Endodermal cell (in vitro differentiated cells): ENCODE results near the gene RALGAPA2. TPM values are rescaled to one million over a fixed set of nuclear protein-coding genes. Genes with fewer than 3 reads are reported as not detected.

Experiments
- DNase-seq: peaks from one replicate; pipeline ENCODE4 v3.0.0-alpha.2; 2017
- H3K27ac ChIP-seq: 2 replicates; pipeline ENCODE4 v1.5.1; 2013; ENCODE audit warnings: mild to moderate bottlenecking, low read depth, low read length, moderate library complexity
- H3K27me3 ChIP-seq: 2 replicates; pipeline ENCODE4 v1.6.1; 2013; ENCODE audit warnings: mild to moderate bottlenecking, low read length, moderate library complexity; ENCODE audit not compliant: insufficient read depth, control insufficient read depth, poor library complexity, severe bottlenecking
- H3K36me3 ChIP-seq: 2 replicates; pipeline ENCODE4 v1.7.0; 2013; ENCODE audit warnings: mild to moderate bottlenecking, low read length, moderate library complexity; ENCODE audit not compliant: control insufficient read depth, insufficient read depth
- H3K4me1 ChIP-seq: one replicate; pipeline ENCODE4 v1.7.0; 2013; ENCODE audit warnings: low read length; ENCODE audit not compliant: control insufficient read depth, insufficient read depth
- H3K4me3 ChIP-seq: 2 replicates; pipeline ENCODE4 v1.5.1; 2013; ENCODE audit warnings: mild to moderate bottlenecking, low read length, moderate library complexity
- H3K9ac ChIP-seq: 2 replicates; pipeline ENCODE4 v1.6.1; 2013; ENCODE audit warnings: mild to moderate bottlenecking, low read length, moderate library complexity; ENCODE audit not compliant: poor library complexity, severe bottlenecking; ENCODE audit errors: extremely low read depth
- H3K9me3 ChIP-seq: 2 replicates; pipeline ENCODE4 v1.6.1; 2013; ENCODE audit warnings: mild to moderate bottlenecking, low read length, moderate library complexity; ENCODE audit not compliant: control insufficient read depth
- H3K27ac Mint-ChIP-seq: 2 replicates; pipeline ENCODE4 v1.8.0; 2020; ENCODE audit warnings: mixed read lengths
- H3K27me3 Mint-ChIP-seq: 2 replicates; pipeline ENCODE4 v1.8.0; 2021; ENCODE audit warnings: mild to moderate bottlenecking, mixed read lengths; ENCODE audit not compliant: insufficient read depth
- H3K36me3 Mint-ChIP-seq: 2 replicates; pipeline ENCODE4 v1.8.0; 2020; ENCODE audit warnings: low read depth, mixed read lengths
- H3K4me1 Mint-ChIP-seq: 2 replicates; pipeline ENCODE4 v1.8.0; 2020; ENCODE audit warnings: mixed read lengths
- H3K4me3 Mint-ChIP-seq: 2 replicates; pipeline ENCODE4 v1.8.0; 2020; ENCODE audit warnings: mild to moderate bottlenecking, moderate library complexity, mixed read lengths
- H3K9me3 Mint-ChIP-seq: 2 replicates; pipeline ENCODE4 v1.8.0; 2020; ENCODE audit warnings: mild to moderate bottlenecking, mixed read lengths
- CTCF ChIP-seq: fragments of 200-600 bp; sonication (generic); conservative IDR thresholded peaks from 2 replicates; pipeline ENCODE4 v1.5.0; 2021; ENCODE audit warnings: antibody characterized with exemption, mild to moderate bottlenecking
- WGBS, 2 experiments: methylation state at CpG; one replicate each; pipeline versions ENCODE4 v1.1.5 to v1.1.7; 2013; ENCODE audit warnings: missing lambda C conversion rate in 2 of 2, mixed read lengths in 1 of 2; ENCODE audit not compliant: insufficient coverage in 1 of 2, insufficient read length in 1 of 2; 5-methylcytosine and 5-hydroxymethylcytosine counted together
- total RNA-seq, 2 donors: library from RNA; stranded (reverse); fragmentation: NEBNext Ultra II Directional in 1 of 2; extraction: Animal tissue kit (Norgen Biotek cat#: 25700) in 1 of 2; gene quantifications; 2 replicates in 1 of 2; 3 replicates in 1 of 2; pipeline ENCODE4 v1.2.1, GENCODE V29; 2021

Gene RALGAPA2
- total RNA-seq, 2 donors from 2014 or later = 19.5 to 24.6 TPM

GRCh38 chr20:20658123-20658522 lies 54.3 kb downstream of the RALGAPA2 start:
- H3K4me1 Mint-ChIP-seq = no peaks in the 10 kb centered on the region
- Histone ChIP-seq H3K36me3 (no peaks in the 10 kb centered on the region), H3K9ac (no peak overlapping the region), H3K27ac (no peak overlapping the region), H3K4me3 (no peak overlapping the region), H3K27me3 (no peaks in the 10 kb centered on the region), H3K9me3 (no peaks in the 10 kb centered on the region), H3K4me1 (no peaks in the 10 kb centered on the region)
- no peaks in the 10 kb centered on the region for H3K36me3 Mint-ChIP-seq
- no peak overlapping the region for H3K27ac Mint-ChIP-seq
- no peak for DNase-seq
- no peaks in the 10 kb centered on the region for H3K27me3 Mint-ChIP-seq
- no peak overlapping the region for H3K4me3 Mint-ChIP-seq
- no peak for TF ChIP-seq CTCF
- no peaks in the 10 kb centered on the region for H3K9me3 Mint-ChIP-seq

GRCh38 chr20:20657092-20657491 lies 55.4 kb downstream of the RALGAPA2 start:
- H3K9me3 Mint-ChIP-seq = no peaks in the 10 kb centered on the region
- no peak for TF ChIP-seq CTCF
- no peaks in the 10 kb centered on the region for H3K36me3 Mint-ChIP-seq
- H3K4me1 ChIP-seq = no peaks in the 10 kb centered on the region
- H3K4me3 Mint-ChIP-seq = no peak overlapping the region
- H3K27ac ChIP-seq = no peak overlapping the region
- no peaks in the 10 kb centered on the region for H3K4me1 Mint-ChIP-seq
- H3K27me3 Mint-ChIP-seq = no peaks in the 10 kb centered on the region
- 94% methylated on average over 5 to 6 of the region's 6 CpGs for WGBS, 2 experiments
- H3K9me3 ChIP-seq = no peaks in the 10 kb centered on the region
- H3K36me3 ChIP-seq = no peaks in the 10 kb centered on the region
- no peak for DNase-seq
- no peak overlapping the region for H3K27ac Mint-ChIP-seq
- H3K9ac ChIP-seq = no peak overlapping the region
- no peak overlapping the region for H3K4me3 ChIP-seq
- no peaks in the 10 kb centered on the region for H3K27me3 ChIP-seq

DNA sequence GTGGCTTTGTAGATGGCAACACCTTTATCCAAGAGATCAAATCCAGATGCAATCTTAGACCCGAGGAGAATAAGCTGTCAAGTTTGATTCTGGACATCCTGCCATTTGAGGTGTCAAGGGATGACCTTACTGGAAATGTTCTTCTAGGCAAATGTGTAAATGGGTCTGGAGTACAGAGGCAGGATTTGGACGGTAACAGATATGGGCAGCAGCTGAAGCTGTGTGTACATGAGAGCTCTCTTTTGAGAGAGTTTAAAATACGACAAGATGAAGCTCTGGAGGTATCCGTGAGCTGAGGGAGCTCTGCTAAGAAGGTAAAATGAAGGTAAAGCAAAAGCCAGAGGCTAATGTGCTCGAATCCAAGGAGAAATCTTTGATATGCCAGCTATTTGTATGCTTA lies 56.6 kb downstream of the RALGAPA2 start:
- no peaks in the 10 kb centered on the region for H3K36me3 Mint-ChIP-seq
- no peaks in the 10 kb centered on the region for H3K27me3 Mint-ChIP-seq
- Histone ChIP-seq H3K4me3 (no peak overlapping the region), H3K36me3 (no peaks in the 10 kb centered on the region), H3K9ac (no peak overlapping the region), H3K4me1 (no peaks in the 10 kb centered on the region), H3K9me3 (no peaks in the 10 kb centered on the region), H3K27me3 (no peaks in the 10 kb centered on the region), H3K27ac (no peak overlapping the region)
- no peak for TF ChIP-seq CTCF
- no peak overlapping the region for H3K4me3 Mint-ChIP-seq
- no peaks in the 10 kb centered on the region for H3K9me3 Mint-ChIP-seq
- H3K27ac Mint-ChIP-seq = no peak overlapping the region
- no peak for DNase-seq
- H3K4me1 Mint-ChIP-seq = no peaks in the 10 kb centered on the region
- WGBS, 2 experiments = 93 to 97% methylated on average over 4 to 5 of the region's 5 CpGs
